Parathyroid adenoma (tissue), 2 donors: ENCODE results near the gene KCNK4.

ENCODE experiments used
- H2AFZ ChIP-seq: fragments of 300-600 bp; sonication (generic); one replicate; pipeline ENCODE4 v1.7.0; 2017; ENCODE audit warnings: antibody characterized with exemption, mild to moderate bottlenecking
- H3K27ac ChIP-seq: fragments of 300-600 bp; sonication (generic); one replicate; pipeline ENCODE4 v1.7.0; 2017
- H3K27me3 ChIP-seq: fragments of 300-600 bp; sonication (generic); one replicate; pipeline ENCODE4 v1.7.0; 2017; ENCODE audit warnings: low read length; ENCODE audit not compliant: control insufficient read depth, insufficient read depth
- H3K36me3 ChIP-seq: fragments of 300-600 bp; sonication (generic); one replicate; pipeline ENCODE4 v1.7.0; 2017; ENCODE audit warnings: low read length; ENCODE audit not compliant: control insufficient read depth, insufficient read depth
- H3K4me1 ChIP-seq: fragments of 300-600 bp; sonication (generic); one replicate; pipeline ENCODE4 v1.7.0; 2017; ENCODE audit warnings: control low read depth
- H3K4me2 ChIP-seq: fragments of 300-600 bp; sonication (generic); one replicate; pipeline ENCODE4 v1.7.0; 2017; ENCODE audit warnings: low read length
- H3K4me3 ChIP-seq: fragments of 300-600 bp; sonication (generic); one replicate; pipeline ENCODE4 v1.7.0; 2017; ENCODE audit warnings: low read depth, low read length
- H3K79me2 ChIP-seq: fragments of 300-600 bp; sonication (generic); one replicate; pipeline ENCODE4 v1.7.0; 2017; ENCODE audit warnings: control low read depth
- H3K9ac ChIP-seq: fragments of 300-600 bp; sonication (generic); one replicate; pipeline ENCODE4 v1.7.0; 2017; ENCODE audit warnings: mild to moderate bottlenecking
- H3K9me3 ChIP-seq: fragments of 300-600 bp; sonication (generic); one replicate; pipeline ENCODE4 v1.7.0; 2017; ENCODE audit warnings: low read length; ENCODE audit not compliant: control insufficient read depth
- TF ChIP-seq, protein P1 (sequence below): fragments of 300-600 bp; sonication (generic); IDR thresholded peaks from one replicate; pipeline ENCODE4 v1.7.0; 2017; ENCODE audit warnings: antibody characterized with exemption, mild to moderate bottlenecking
- donor health status: primary hyperparathyroidism.

The KCNK4 gene

GRCh38 chr11:64275841-64276240 lies 15.3 kb upstream of the KCNK4 start:
- H3K4me1 ChIP-seq: no peaks in the 10 kb centered on the region
- H3K9me3 ChIP-seq: no peaks in the 10 kb centered on the region
- H3K79me2 ChIP-seq: no peaks in the 10 kb centered on the region
- H3K27ac ChIP-seq: no peak overlapping the region
- no peak overlapping the region for H3K4me2 ChIP-seq
- H2AFZ ChIP-seq: no peak overlapping the region
- no peaks in the 10 kb centered on the region for H3K27me3 ChIP-seq
- H3K36me3 ChIP-seq: no peaks in the 10 kb centered on the region
- TF ChIP-seq, protein P1, sequence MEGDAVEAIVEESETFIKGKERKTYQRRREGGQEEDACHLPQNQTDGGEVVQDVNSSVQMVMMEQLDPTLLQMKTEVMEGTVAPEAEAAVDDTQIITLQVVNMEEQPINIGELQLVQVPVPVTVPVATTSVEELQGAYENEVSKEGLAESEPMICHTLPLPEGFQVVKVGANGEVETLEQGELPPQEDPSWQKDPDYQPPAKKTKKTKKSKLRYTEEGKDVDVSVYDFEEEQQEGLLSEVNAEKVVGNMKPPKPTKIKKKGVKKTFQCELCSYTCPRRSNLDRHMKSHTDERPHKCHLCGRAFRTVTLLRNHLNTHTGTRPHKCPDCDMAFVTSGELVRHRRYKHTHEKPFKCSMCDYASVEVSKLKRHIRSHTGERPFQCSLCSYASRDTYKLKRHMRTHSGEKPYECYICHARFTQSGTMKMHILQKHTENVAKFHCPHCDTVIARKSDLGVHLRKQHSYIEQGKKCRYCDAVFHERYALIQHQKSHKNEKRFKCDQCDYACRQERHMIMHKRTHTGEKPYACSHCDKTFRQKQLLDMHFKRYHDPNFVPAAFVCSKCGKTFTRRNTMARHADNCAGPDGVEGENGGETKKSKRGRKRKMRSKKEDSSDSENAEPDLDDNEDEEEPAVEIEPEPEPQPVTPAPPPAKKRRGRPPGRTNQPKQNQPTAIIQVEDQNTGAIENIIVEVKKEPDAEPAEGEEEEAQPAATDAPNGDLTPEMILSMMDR: no peak
- H3K4me3 ChIP-seq: no peak overlapping the region
- H3K9ac ChIP-seq: no peak overlapping the region

DNA sequence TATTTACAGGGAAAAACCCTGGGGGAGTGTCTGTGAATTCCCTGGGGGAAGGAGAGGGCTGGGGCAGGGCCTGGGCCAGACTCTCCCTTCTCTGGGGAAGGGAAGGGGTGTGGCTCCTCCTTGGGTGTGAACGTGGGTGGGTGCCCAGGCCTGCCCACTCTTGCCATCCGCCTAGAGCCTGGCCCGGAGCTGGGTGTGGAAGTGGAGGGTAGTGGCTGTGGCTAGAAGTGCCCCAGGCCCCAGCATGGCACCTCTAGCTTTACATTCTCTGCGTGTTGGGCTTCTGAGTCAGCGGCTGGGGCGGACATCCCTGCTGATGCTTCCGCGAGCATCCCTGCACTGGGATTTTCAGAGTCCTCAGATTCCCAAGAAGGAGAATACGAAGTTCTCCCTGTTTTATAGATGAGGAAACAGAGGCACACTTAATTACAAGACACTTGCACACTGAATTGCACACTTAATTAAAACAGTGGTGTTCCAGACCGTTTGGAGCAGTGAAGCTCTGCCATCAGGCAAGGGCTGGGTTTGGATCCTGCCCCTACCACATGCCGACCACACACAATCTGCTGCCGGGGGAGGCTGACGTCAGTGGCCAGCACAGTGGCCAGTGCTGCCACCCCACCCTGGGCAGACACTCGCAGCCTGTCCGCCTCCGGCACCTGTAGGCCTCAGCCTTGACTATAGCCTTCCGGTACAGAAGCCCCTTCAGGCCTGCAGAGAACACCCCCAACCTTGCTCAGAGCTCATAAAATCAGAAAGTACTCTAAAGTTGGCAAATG lies 14.3 kb upstream of the KCNK4 start:
- Histone ChIP-seq H3K79me2 (peaks cover 5% of the 10 kb centered on the region), H3K9me3 (no peaks in the 10 kb centered on the region), H3K4me2 (no peak overlapping the region), H3K27ac (no peak overlapping the region), H3K36me3 (no peaks in the 10 kb centered on the region), H3K27me3 (no peaks in the 10 kb centered on the region), H3K4me1 (no peaks in the 10 kb centered on the region), H2AFZ (no peak overlapping the region), H3K9ac (no peak overlapping the region), H3K4me3 (no peak overlapping the region)
- TF ChIP-seq, protein P1: no peak

- TF ChIP-seq, protein P1: no peak
- peaks cover 16% of the 10 kb centered on the region for H3K79me2 ChIP-seq
- no peak overlapping the region for H3K4me2 ChIP-seq
- no peaks in the 10 kb centered on the region for H3K36me3 ChIP-seq
- H3K9ac ChIP-seq: no peak overlapping the region
- H3K4me1 ChIP-seq: peaks cover 2% of the 10 kb centered on the region
- no peak overlapping the region for H2AFZ ChIP-seq
- H3K4me3 ChIP-seq: no peak overlapping the region
- H3K27me3 ChIP-seq: no peaks in the 10 kb centered on the region
- H3K9me3 ChIP-seq: no peaks in the 10 kb centered on the region
- no peak overlapping the region for H3K27ac ChIP-seq
Observed at GRCh38 chr11:64278576-64279190, 12.4 kb upstream of the KCNK4 start.

GRCh38 chr11:64281957-64282770 lies 8.9 kb upstream of the KCNK4 start:
- H2AFZ ChIP-seq: no peak overlapping the region
- no peaks in the 10 kb centered on the region for H3K36me3 ChIP-seq
- H3K27ac ChIP-seq: no peak overlapping the region
- H3K4me3 ChIP-seq: no peak overlapping the region
- TF ChIP-seq, protein P1: no peak
- peaks cover 24% of the 10 kb centered on the region for H3K79me2 ChIP-seq
- peaks cover 6% of the 10 kb centered on the region for H3K4me1 ChIP-seq
- H3K4me2 ChIP-seq: no peak overlapping the region
- no peak overlapping the region for H3K9ac ChIP-seq
- H3K27me3 ChIP-seq: no peaks in the 10 kb centered on the region
- no peaks in the 10 kb centered on the region for H3K9me3 ChIP-seq
